ENCODE measurements around the gene NKPD1. TPM values are rescaled to one million over a fixed set of nuclear protein-coding genes. Genes with fewer than 3 reads are reported as not detected.

The NKPD1 gene
- total RNA-seq, 4 donors from 2014 or later = 1.1 to 4.2 (median 2.9) TPM

DNA sequence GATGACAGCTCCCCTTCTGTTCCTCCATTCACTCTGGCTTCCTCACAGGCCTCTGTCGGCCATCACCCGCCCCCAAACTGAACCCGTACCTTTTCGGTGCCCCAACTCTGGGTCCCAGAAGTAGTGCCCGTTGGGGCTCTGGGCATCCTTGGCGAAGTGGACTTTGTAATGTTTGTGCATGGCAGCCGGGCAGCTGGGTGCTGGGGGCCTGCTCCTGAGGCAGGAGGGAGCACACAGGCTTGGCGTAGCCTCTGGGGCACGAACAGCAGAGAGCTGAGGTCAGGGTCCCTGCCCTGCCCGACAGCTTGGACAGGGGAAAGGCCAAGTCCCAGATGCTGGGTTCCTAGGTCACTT is 834 bp downstream of the NKPD1 start:
- H3K9me3 ChIP-seq = no peaks in the 10 kb centered on the region
- TF ChIP-seq, protein P1, sequence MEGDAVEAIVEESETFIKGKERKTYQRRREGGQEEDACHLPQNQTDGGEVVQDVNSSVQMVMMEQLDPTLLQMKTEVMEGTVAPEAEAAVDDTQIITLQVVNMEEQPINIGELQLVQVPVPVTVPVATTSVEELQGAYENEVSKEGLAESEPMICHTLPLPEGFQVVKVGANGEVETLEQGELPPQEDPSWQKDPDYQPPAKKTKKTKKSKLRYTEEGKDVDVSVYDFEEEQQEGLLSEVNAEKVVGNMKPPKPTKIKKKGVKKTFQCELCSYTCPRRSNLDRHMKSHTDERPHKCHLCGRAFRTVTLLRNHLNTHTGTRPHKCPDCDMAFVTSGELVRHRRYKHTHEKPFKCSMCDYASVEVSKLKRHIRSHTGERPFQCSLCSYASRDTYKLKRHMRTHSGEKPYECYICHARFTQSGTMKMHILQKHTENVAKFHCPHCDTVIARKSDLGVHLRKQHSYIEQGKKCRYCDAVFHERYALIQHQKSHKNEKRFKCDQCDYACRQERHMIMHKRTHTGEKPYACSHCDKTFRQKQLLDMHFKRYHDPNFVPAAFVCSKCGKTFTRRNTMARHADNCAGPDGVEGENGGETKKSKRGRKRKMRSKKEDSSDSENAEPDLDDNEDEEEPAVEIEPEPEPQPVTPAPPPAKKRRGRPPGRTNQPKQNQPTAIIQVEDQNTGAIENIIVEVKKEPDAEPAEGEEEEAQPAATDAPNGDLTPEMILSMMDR (IDR thresholded peaks at IDR 0.05) = no peak
- TF ChIP-seq POLR2A (IDR thresholded peaks at IDR 0.05) = no peak
- no peak overlapping the region for H3K27ac ChIP-seq
- H3K4me1 ChIP-seq = peaks cover 52 to 83% (median 55%) of the 10 kb centered on the region in 3 donors
- peaks cover 0 to 54% (median 0%) of the 10 kb centered on the region in 4 donors for H3K27me3 ChIP-seq
- no peak overlapping the region for H3K4me3 ChIP-seq
- intact Hi-C loops (cut with DNase I) = no loop called here
- WGBS, 2 donors = 80 to 86% methylated on average over 1 to 9 of the region's 10 CpGs
- no peaks in the 10 kb centered on the region for H3K36me3 ChIP-seq
- no peak for DNase-seq

DNA sequence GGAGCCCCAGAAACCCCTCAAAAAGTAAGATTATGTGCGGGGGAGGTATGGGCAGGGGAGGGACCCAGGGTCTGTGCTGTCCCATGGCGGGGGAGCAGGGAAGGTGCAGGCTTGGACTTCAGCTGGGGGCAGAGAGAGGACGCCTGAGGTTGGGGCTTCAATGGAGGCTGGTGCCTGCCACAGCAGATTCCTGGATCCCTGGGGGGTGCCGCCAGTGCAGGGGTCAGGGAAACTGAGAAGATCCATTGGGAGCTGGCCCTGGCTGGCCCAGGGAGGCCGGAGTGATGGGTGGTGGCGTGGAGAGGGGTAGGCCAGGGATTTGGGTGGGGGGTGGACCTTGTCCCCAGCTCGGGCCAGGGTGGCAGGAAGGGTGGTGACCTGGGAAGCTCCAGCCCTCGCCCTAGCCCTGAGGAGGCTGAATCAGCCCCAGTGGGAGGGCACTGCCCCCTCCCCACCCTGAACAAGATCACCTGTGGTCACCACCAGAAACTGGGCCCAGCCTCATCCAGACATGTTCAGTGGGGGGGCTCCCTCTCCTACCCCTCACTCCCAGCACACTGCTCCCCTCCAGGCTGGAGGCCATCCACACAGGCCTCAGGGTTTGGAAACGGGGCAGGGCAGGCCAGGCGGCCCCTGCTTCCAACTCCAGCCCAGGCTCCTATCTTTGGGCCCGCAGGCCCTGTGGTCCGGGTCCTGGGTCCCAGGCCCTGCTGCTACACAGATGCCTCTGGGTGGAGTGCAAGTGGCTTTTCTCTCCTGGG is 1.4 kb downstream of the NKPD1 start:
- Histone ChIP-seq H3K9me3 (no peaks in the 10 kb centered on the region), H3K4me3 (no peak overlapping the region), H3K4me1 (peaks cover 49 to 83% (median 50%) of the 10 kb centered on the region in 3 donors), H3K27me3 (peaks cover 0 to 58% (median 0%) of the 10 kb centered on the region in 4 donors), H3K36me3 (no peaks in the 10 kb centered on the region), H3K27ac (no peak overlapping the region)
- 87 to 88% methylated on average over 5 to 9 of the region's 12 CpGs for WGBS, 2 donors
- intact Hi-C loops (cut with DNase I) = no loop called here
- no peak for TF ChIP-seq POLR2A (IDR thresholded peaks at IDR 0.05)
- TF ChIP-seq, protein P1 (IDR thresholded peaks at IDR 0.05) = no peak
- DNase-seq = no peak

DNA sequence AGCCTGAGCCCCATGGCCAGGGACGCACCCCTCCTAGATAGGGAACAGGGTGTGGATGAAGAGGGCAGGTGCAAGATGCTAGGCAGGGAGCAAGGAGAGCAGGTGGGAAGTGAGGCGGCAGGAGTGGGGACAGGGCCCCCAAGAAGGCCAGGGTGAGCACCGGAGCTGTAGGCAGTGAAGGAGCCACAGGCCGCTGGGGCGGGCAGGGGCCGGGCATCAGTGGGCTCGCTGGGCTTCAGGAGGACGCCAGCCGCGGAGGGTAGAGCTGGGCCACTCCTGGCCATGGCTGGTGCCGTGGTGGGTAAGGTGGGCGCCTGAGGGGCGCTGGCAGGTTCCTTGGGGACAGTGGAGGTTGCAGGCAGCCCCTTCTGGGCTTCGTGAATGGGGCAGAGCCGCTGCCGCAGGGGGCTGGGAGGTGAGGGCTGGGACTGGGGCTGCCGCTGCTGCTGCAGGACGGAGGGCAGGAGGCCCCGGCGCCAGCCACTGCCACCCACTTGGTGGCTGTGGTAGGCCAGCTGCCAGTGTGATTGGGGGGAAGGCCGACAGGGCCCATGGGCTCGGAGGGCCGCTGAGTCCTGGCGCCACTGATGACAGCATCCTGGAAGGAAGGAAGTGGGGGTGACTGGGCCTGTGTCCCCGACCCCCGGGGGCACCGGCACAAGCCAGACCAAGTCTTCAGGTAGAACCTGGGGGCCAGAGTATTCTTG is 2.1 kb downstream of the NKPD1 start:
- Histone ChIP-seq H3K4me1 (peaks cover 49 to 83% (median 49%) of the 10 kb centered on the region in 3 donors), H3K27ac (no peak overlapping the region), H3K4me3 (no peak overlapping the region), H3K9me3 (no peaks in the 10 kb centered on the region), H3K27me3 (peaks cover 0 to 63% (median 0%) of the 10 kb centered on the region in 4 donors), H3K36me3 (no peaks in the 10 kb centered on the region)
- intact Hi-C loops (cut with DNase I) = no loop called here
- 77 to 81% methylated on average over 12 to 14 of the region's 27 CpGs for WGBS, 2 donors
- TF ChIP-seq, protein P1 (IDR thresholded peaks at IDR 0.05) = no peak
- TF ChIP-seq POLR2A (IDR thresholded peaks at IDR 0.05) = no peak
- DNase-seq = no peak

DNA sequence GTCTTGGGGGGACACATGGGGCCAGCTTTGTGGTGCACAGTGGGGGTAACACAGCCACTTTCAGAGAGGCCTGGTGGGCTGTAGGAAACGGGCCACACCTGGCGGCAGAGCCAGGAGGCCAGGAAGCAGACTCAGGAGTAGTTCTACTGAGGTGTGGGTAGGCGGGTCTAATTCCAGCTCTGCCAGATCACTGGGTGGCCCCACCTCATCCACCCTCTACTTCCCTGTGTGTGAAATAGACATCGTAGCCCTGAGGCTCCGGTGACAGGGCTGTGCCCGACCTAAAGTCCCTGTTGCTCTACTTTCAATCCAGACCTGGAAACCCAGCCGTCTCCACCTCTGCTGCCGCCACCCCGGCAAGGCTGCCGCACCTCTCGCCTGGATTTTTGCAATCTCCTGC is 4.0 kb downstream of the NKPD1 start:
- Histone ChIP-seq H3K4me1 (peaks cover 46 to 83% (median 49%) of the 10 kb centered on the region in 3 donors), H3K9me3 (no peaks in the 10 kb centered on the region), H3K4me3 (peak overlapping the region in 1 of 4 donors; percentile 31), H3K27me3 (peaks cover 0 to 71% (median under 1%) of the 10 kb centered on the region in 4 donors), H3K27ac (peak overlapping the region; percentile 3 to 72 (median 62)), H3K36me3 (no peaks in the 10 kb centered on the region)
- 31 to 57% methylated on average over 9 of the region's 11 CpGs for WGBS, 2 donors
- no peak for DNase-seq
- TF ChIP-seq, protein P1 (IDR thresholded peaks at IDR 0.05) = no peak
- TF ChIP-seq POLR2A (IDR thresholded peaks at IDR 0.05) = no peak
- intact Hi-C loops (cut with DNase I) = no loop called here
